MCF 10A (cell line): Measurements from ENCODE around the gene SETBP1. TPM values are rescaled to one million over a fixed set of nuclear protein-coding genes. Genes with fewer than 3 reads are reported as not detected.

Source experiments
- BruUV-seq: library from RNA; stranded (reverse); fragments of 400-500 nt; replicated peaks from 2 replicates; lab custom pipeline; 2021; lab: Mats Ljungman, UMichigan
- CTCF ChIA-PET: fragments of 300-600 bp; sonication (Branson Sonifier 250); formaldehyde crosslinking; extraction: SDS; loops from one replicate; lab custom pipeline; 2021; ENCODE audit warnings: antibody characterized with exemption, inconsistent platforms; lab: Yijun Ruan, JAX
- POLR2A ChIA-PET: fragments of 300-600, 350-650 bp; sonication (Branson Sonifier 250); formaldehyde crosslinking; extraction: SDS; loops from one replicate; lab custom pipeline; 2020; ENCODE audit warnings: antibody characterized with exemption, inconsistent platforms; lab: Yijun Ruan, JAX
- DNase-seq: peaks from one replicate; pipeline ENCODE4 v3.0.0-alpha.2; 2018; ENCODE audit not compliant: unreplicated experiment
- H3K27ac Mint-ChIP-seq: one replicate; pipeline ENCODE4 v1.8.0; 2022; ENCODE audit warnings: mild to moderate bottlenecking, low read depth, mixed read lengths; ENCODE audit not compliant: unreplicated experiment
- H3K27me3 Mint-ChIP-seq: one replicate; pipeline ENCODE4 v1.8.0; 2022; ENCODE audit warnings: mixed read lengths; ENCODE audit not compliant: insufficient read depth, unreplicated experiment
- H3K36me3 Mint-ChIP-seq: one replicate; pipeline ENCODE4 v1.8.0; 2022; ENCODE audit warnings: mild to moderate bottlenecking, moderate library complexity, mixed read lengths; ENCODE audit not compliant: insufficient read depth, unreplicated experiment
- H3K4me1 Mint-ChIP-seq: one replicate; pipeline ENCODE4 v1.8.0; 2022; ENCODE audit warnings: mixed read lengths; ENCODE audit not compliant: insufficient read depth, unreplicated experiment
- H3K4me3 Mint-ChIP-seq: one replicate; pipeline ENCODE4 v1.8.0; 2022; ENCODE audit warnings: mild to moderate bottlenecking, moderate library complexity, mixed read lengths; ENCODE audit not compliant: unreplicated experiment
- H3K9me3 Mint-ChIP-seq: one replicate; pipeline ENCODE4 v1.8.0; 2022; ENCODE audit warnings: mixed read lengths; ENCODE audit not compliant: unreplicated experiment
- intact Hi-C: fragments of 100-400 bp; cut with micrococcal nuclease; formaldehyde crosslinking; loops from 2 replicates; pipeline ENCODE4 v1.14.1; 2022
- total RNA-seq: library from RNA; stranded (reverse); gene quantifications from 2 replicates; pipeline ENCODE4 v1.2.3, GENCODE V29; 2022
- TF ChIP-seq, protein P1 (sequence below): fragments of 200-600 bp; IDR thresholded peaks from one replicate; pipeline ENCODE4 v1.8.0; 2022; ENCODE audit warnings: antibody characterized with exemption, mild to moderate bottlenecking; ENCODE audit not compliant: unreplicated experiment

The SETBP1 gene
- total RNA-seq, 1 experiment from 2014 or later: 4.8 TPM

DNA sequence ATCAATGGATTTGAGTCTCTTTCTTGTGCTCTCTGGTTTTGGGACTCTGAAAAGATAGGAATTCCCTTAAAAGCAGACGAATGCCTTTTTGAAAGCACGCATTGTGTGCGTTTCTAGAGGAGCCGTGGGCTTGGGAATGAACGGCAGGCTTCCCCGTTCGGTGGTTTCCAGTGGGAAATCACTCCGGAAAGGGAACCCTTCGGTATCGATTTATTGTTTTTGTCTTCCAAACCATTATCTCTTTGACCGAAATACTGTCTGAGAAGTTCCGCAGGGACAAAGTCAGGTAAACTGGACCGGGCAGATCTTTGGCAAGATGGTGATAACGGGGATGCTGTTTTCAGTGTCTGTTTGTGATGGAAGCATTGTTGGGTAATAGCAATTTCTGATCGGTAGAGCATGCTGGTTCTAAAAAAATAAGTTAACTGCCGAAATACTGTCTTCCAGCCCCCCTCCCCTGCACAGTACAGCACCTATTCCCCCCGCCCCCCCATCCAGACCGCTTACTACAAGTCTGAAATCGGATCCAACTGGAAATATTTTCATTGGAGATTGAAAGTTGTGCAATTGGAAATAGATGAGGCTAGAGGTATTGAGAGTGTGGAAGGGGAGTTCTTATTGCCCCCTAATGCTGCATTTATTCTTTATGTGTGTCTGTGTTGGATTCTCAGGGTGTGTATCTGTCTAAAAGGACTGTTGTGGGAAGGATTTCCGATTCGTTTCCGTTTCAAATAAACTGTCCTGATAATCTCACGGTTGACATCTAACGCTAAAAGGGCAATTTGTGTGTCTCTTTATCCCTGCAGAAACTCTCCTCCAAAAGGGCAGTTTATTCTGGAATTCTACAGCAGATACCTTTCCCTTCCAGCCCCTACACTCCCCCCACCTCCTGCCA is 635 bp downstream of the SETBP1 start:
- CTCF ChIA-PET: interaction anchor here (0.5 to 1.0 kb wide), 3 partner anchors 524 to 705 kb away, joined by 3 read pairs; no protein-coding TSS in a partner anchor
- TSS peak; percentile 50 for BruUV-seq
- Mint-ChIP-seq H3K4me3 (peak overlapping the region; percentile 71), H3K36me3 (no peaks in the 10 kb centered on the region), H3K27ac (peak overlapping the region; percentile 8), H3K4me1 (peaks cover 4% of the 10 kb centered on the region), H3K9me3 (no peaks in the 10 kb centered on the region), H3K27me3 (no peaks in the 10 kb centered on the region)
- TF ChIP-seq, protein P1, sequence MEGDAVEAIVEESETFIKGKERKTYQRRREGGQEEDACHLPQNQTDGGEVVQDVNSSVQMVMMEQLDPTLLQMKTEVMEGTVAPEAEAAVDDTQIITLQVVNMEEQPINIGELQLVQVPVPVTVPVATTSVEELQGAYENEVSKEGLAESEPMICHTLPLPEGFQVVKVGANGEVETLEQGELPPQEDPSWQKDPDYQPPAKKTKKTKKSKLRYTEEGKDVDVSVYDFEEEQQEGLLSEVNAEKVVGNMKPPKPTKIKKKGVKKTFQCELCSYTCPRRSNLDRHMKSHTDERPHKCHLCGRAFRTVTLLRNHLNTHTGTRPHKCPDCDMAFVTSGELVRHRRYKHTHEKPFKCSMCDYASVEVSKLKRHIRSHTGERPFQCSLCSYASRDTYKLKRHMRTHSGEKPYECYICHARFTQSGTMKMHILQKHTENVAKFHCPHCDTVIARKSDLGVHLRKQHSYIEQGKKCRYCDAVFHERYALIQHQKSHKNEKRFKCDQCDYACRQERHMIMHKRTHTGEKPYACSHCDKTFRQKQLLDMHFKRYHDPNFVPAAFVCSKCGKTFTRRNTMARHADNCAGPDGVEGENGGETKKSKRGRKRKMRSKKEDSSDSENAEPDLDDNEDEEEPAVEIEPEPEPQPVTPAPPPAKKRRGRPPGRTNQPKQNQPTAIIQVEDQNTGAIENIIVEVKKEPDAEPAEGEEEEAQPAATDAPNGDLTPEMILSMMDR: no peak
- no peak for DNase-seq
- intact Hi-C loops: loop anchor here (10.0 kb wide), 1 partner anchor 53 kb away; no protein-coding TSS in a partner anchor
- POLR2A ChIA-PET: interaction anchor here (0.6 kb wide), 1 partner anchor 543 kb away, joined by 3 read pairs; no protein-coding TSS in a partner anchor

GRCh38 chr18:44682201-44682870 is 1.6 kb downstream of the SETBP1 start:
- ChIA-PET CTCF (interaction anchor here (0.7 to 0.8 kb wide), 2 partner anchors 9 to 260 kb away, joined by 3 to 4 read pairs; no protein-coding TSS in a partner anchor), POLR2A (interaction anchor here (0.7 to 1.2 kb wide), 2 partner anchors 50 to 188 kb away, joined by 3 to 4 read pairs; no protein-coding TSS in a partner anchor)
- DNase-seq: no peak
- BruUV-seq: no TSS peak
- no peaks in the 10 kb centered on the region for H3K27me3 Mint-ChIP-seq
- TF ChIP-seq, protein P1: no peak
- H3K9me3 Mint-ChIP-seq: no peaks in the 10 kb centered on the region
- H3K4me1 Mint-ChIP-seq: peaks cover 6% of the 10 kb centered on the region
- intact Hi-C loops: loop anchor here (10.0 kb wide), 1 partner anchor 52 kb away; no protein-coding TSS in a partner anchor
- no peaks in the 10 kb centered on the region for H3K36me3 Mint-ChIP-seq
- no peak overlapping the region for H3K27ac Mint-ChIP-seq
- no peak overlapping the region for H3K4me3 Mint-ChIP-seq

GRCh38 chr18:44682871-44683221 is 2.2 kb downstream of the SETBP1 start:
- H3K27ac Mint-ChIP-seq: no peak overlapping the region
- peaks cover 6% of the 10 kb centered on the region for H3K4me1 Mint-ChIP-seq
- CTCF ChIA-PET: interaction anchor here (0.7 to 0.8 kb wide), 2 partner anchors 9 to 259 kb away, joined by 3 to 4 read pairs; no protein-coding TSS in a partner anchor
- H3K9me3 Mint-ChIP-seq: no peaks in the 10 kb centered on the region
- POLR2A ChIA-PET: interaction anchor here (1.2 to 2.0 kb wide), 2 partner anchors 10 to 49 kb away, joined by 4 to 6 read pairs; no protein-coding TSS in a partner anchor
- no peaks in the 10 kb centered on the region for H3K27me3 Mint-ChIP-seq
- DNase-seq: no peak
- no peaks in the 10 kb centered on the region for H3K36me3 Mint-ChIP-seq
- TF ChIP-seq, protein P1: no peak
- intact Hi-C loops: loop anchor here (10.0 kb wide), 1 partner anchor 52 kb away; no protein-coding TSS in a partner anchor
- no peak overlapping the region for H3K4me3 Mint-ChIP-seq
- no TSS peak for BruUV-seq
